Neuron (in vitro differentiated cells): ENCODE data around the gene COX8A.
"Not testable (repeated sequence)": the region's sequence is repeated elsewhere in the genome, so short reads cannot be mapped to it uniquely, and the experiment has no call there.

Source experiments
- H2AFZ ChIP-seq: one replicate; pipeline ENCODE4 v1.6.1; 2013; ENCODE audit warnings: low read depth, mild to moderate bottlenecking, inconsistent platforms, low read length, moderate library complexity
- H3K27me3 ChIP-seq: one replicate; pipeline ENCODE4 v1.6.1; 2013; ENCODE audit warnings: low read length; ENCODE audit not compliant: insufficient read depth
- H3K36me3 ChIP-seq: one replicate; pipeline ENCODE4 v1.6.1; 2013; ENCODE audit warnings: low read length; ENCODE audit not compliant: insufficient read depth
- H3K4me1 ChIP-seq: one replicate; pipeline ENCODE4 v1.6.1; 2013; ENCODE audit warnings: low read length; ENCODE audit not compliant: insufficient read depth
- H3K4me3 ChIP-seq: 2 replicates; pipeline ENCODE4 v1.5.1; 2013; ENCODE audit warnings: mild to moderate bottlenecking, low read length, moderate library complexity
- H3K9me3 ChIP-seq: one replicate; pipeline ENCODE4 v1.6.1; 2013; ENCODE audit warnings: low read length

Gene COX8A

DNA sequence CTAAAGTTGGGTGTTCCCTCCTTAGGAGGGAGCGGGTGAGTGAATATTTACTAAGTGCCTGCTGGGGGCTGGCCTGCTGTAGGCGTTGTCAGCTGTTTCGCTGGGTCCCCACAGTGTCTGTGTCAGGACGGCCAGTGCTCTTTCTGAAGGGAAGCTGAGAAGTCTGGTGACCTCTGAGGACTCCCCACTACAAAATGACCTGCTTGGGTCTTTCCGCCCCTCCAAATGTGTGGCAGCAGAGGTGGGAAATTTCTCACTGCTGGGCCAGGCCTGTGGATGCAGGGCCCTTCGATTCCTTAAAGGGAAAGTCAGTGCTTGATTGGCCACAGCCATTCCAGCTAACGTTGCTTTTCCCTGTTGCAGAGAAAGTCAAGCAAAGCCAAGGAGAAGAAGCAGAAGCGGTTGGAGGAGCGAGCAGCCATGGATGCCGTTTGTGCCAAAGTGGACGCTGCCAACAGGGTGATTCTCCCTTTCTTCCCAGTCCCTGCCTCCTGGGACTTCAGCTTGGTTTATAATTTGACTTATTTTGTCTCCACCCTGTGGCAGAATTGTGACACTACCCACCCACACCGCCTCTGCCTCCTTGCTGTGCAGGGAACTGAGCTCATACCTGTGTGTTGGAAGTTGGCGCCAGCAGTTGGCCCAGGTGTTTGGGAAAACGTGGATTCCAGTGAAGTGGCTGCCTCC, 28.8 kb upstream of the COX8A start:
- Histone ChIP-seq H3K36me3 (peaks cover 15% of the 10 kb centered on the region), H2AFZ (no peak overlapping the region)

DNA sequence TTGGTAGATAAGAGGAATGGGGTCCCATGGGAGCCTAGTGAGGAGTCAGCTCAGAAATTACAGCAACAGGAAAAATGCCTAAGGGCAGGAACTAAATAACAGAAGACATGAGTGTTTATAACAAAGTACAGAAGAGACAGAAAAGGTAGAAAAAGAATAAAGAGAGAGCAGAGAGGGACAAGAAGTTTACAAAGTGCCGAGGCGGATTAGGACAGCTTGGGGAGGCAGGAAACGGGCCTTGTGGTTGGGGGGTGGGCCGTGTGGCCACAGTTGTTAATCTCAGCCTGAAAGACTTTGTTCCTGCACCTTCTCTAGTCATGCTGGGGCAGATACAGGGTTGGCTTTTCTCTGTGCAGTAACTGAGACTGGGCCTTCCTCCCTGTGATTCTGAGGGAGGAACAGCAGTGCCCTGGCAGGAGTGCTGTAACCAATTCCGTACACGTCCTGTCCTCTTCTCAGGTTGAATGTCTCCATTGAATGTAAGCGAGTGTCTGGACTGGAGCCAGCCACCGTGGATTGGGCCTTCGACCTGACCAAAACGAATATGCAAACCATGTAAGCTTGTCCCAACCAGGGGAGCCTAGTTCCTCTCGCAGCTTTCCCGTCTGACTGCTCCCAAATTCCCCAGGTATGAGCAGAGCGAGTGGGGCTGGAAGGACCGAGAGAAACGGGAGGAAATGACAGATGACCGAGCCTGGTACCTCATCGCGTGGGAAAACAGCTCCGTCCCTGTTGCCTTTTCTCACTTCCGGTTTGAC, 22.5 kb upstream of the COX8A start:
- peaks cover 61% of the 10 kb centered on the region for H3K36me3 ChIP-seq
- H3K4me1 ChIP-seq: no peaks in the 10 kb centered on the region
- H2AFZ ChIP-seq: no peak overlapping the region
- H3K4me3 ChIP-seq: no peak overlapping the region
- no peaks in the 10 kb centered on the region for H3K27me3 ChIP-seq
- no peaks in the 10 kb centered on the region for H3K9me3 ChIP-seq

More for the DNA sequence above, 28.8 kb upstream of the COX8A start:
- H3K27me3 ChIP-seq: no peaks in the 10 kb centered on the region
- H3K9me3 ChIP-seq: no peaks in the 10 kb centered on the region
- H3K4me3 ChIP-seq: no peak overlapping the region
- peaks cover 10% of the 10 kb centered on the region for H3K4me1 ChIP-seq

DNA sequence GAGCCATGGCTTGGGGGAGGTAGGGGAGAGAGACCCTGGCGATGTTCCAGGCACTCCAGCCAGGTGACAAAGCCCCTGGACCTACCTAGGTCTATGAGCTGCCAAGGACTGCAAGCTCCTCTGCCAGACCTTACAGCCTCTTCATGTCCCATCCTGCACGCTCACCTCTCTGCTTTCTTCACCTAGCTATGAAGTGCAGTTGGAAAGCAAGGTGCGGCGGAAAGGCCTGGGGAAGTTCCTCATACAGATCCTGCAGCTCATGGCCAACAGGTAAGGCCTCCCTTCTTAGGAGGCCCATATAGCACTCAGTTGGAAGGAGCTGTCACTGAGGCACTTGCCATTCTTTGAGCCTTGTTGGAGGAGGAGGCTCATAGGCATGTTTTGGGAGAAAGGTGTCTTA, 21.9 kb upstream of the COX8A start:
- no peak overlapping the region for H3K4me3 ChIP-seq
- H3K36me3 ChIP-seq: peaks cover 66% of the 10 kb centered on the region
- H2AFZ ChIP-seq: no peak overlapping the region
- H3K9me3 ChIP-seq: no peaks in the 10 kb centered on the region
- H3K4me1 ChIP-seq: no peaks in the 10 kb centered on the region
- H3K27me3 ChIP-seq: no peaks in the 10 kb centered on the region

DNA sequence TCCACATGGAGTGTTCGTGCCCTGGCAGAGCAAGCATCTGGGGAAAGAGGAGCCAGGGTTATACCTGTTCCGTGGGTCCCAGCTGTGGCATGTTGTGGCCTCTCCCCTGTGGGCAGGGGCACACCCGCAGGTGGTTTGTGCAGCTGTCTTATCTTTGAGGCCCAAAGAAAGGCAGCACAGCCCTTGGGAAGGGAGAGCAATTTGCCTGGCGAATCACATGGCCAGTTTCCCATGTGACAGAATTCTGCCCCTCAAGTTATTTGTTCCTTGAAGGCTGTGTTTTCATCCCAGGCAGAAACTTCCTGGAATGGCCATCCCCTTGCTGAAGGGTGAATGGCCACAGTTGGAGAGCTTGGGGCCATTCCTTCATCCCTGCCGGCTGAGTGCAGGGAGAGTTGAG, 16.4 kb upstream of the COX8A start:
- H3K9me3 ChIP-seq: no peaks in the 10 kb centered on the region
- H3K36me3 ChIP-seq: peaks cover 41% of the 10 kb centered on the region
- H3K4me1 ChIP-seq: no peaks in the 10 kb centered on the region
- no peaks in the 10 kb centered on the region for H3K27me3 ChIP-seq
- no peak overlapping the region for H2AFZ ChIP-seq
- H3K4me3 ChIP-seq: no peak overlapping the region

DNA sequence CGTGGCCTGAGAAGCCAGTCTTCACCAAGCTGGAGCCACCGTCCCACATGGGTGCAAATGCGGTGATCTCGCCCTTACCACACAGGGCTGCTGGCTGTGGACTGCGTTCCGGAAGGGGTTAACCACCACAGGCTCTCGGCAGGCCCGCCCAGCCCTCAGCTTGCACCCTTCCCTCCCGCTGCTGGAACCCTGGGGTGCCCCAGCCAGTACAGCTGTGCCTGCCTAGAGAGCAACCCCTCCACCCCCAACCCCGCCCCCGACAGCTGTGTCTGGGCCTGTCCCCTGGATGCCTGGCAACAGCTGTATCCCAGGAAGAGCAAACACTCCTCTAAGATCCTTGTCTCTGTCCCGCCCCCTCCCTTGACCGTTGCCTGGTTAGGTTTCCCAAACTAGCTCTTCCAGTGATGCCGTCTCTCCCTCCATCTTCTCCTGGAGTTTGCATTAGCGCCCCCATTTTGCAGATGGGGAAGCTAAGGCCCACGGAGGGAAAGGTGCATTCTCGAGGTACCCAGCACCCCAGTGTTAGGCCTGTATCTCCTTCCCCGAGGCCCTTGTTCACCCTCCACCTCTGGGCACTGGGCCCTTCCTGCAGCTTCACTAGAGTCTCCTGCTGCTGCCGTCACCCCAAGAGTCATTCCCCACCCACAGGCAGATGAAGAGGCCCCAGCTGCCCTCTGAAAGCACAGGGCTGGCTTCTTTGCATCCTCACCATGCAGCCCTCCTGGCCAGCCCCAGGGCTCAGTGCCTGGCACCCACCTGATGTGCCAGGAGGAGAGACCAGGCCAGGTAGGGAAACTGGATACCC, 12.6 kb upstream of the COX8A start:
- Histone ChIP-seq H3K36me3 (peaks cover 6% of the 10 kb centered on the region), H3K4me1 (peaks cover 8% of the 10 kb centered on the region), H3K4me3 (no peak overlapping the region), H3K9me3 (no peaks in the 10 kb centered on the region), H2AFZ (no peak overlapping the region), H3K27me3 (no peaks in the 10 kb centered on the region)

DNA sequence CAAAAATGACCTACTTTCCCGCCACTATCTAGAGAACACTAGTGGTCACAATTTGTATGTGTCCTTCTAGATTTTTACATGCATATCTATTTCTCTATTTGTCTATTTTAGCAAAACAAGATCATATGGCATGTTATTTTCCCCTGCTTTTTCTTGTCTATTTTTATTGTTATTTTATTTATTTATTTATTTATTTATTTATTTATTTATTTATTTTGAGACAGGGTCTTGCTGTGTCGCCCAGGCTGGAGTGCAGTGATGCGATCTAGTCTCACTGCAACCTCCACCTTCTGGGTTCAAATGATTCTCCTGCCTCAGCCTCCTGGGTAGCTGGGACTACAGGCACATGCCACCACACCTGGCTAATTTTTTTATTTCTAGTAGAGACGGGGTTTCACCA, 10.5 kb upstream of the COX8A start:
- not testable (repeated sequence) for H3K9me3 ChIP-seq, H3K36me3 ChIP-seq, H2AFZ ChIP-seq, H3K27me3 ChIP-seq, H3K4me1 ChIP-seq, H3K4me3 ChIP-seq

DNA sequence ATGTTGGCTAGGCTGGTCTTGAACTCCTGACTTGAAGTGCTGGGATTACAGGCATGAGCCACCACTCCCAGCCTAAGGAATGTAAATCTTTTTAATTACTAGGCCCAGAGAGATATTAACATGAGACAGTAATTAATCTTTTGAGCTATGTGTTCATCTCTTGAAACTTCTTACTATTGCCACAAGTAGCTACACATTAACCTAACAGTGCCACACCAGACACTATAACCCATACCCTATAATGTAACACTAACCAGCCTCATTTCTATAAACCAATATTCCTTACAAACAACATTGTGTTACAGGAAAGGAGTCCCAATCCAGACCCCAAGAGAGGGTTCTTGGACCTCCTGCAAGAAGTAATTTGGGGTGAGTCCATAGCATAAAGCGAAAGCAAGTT, 8.0 kb upstream of the COX8A start:
- Histone ChIP-seq H3K36me3 (no peaks in the 10 kb centered on the region), H3K4me1 (peaks cover 8% of the 10 kb centered on the region), H3K4me3 (no peak overlapping the region), H2AFZ (no peak overlapping the region), H3K27me3 (no peaks in the 10 kb centered on the region), H3K9me3 (no peaks in the 10 kb centered on the region)

DNA sequence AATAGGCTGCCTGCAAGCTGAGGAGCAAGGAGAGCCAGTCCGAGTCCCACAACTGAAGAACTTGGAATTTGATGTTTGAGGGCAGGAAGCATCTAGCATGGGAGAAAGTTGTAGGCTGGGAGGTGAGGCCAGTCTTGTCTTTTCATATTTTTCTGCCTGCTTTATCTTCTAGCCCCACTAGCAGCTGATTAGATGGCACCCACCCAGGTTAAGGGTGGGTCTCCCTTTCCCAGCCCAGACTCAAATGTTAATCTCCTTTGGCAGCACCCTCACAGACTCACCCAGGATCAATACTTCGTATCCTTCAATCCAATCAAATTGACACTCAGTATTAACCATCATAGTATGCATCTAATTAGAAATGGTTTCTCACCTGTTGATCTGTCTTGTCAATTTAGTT, 5.0 kb upstream of the COX8A start:
- no peak overlapping the region for H3K4me3 ChIP-seq
- H3K36me3 ChIP-seq: no peaks in the 10 kb centered on the region
- no peaks in the 10 kb centered on the region for H3K9me3 ChIP-seq
- no peak overlapping the region for H2AFZ ChIP-seq
- H3K27me3 ChIP-seq: no peaks in the 10 kb centered on the region
- H3K4me1 ChIP-seq: peaks cover 8% of the 10 kb centered on the region

DNA sequence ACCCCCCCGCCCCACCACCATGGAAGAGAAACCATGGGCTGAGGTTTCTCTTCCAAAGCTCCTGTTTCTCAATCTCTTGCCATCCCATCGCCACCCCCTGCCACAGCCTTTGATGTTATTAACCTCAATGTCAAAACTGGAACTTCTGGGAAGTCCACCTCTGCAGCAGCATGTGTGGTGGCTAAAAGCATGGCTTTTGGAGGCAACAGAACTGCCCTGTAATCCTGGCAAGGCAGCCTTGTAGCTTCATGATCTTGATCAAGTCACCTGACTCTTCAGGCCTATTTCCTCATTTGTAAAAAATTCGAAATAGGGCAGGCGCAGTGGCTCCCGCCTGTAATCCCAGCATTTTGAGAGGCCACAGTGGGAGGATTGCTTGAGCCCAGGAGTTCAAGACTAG, 3.5 kb upstream of the COX8A start:
- Histone ChIP-seq H3K27me3 (no peaks in the 10 kb centered on the region), H3K4me1 (peaks cover 3% of the 10 kb centered on the region), H3K9me3 (no peaks in the 10 kb centered on the region), H3K36me3 (no peaks in the 10 kb centered on the region), H2AFZ (no peak overlapping the region), H3K4me3 (no peak overlapping the region)

DNA sequence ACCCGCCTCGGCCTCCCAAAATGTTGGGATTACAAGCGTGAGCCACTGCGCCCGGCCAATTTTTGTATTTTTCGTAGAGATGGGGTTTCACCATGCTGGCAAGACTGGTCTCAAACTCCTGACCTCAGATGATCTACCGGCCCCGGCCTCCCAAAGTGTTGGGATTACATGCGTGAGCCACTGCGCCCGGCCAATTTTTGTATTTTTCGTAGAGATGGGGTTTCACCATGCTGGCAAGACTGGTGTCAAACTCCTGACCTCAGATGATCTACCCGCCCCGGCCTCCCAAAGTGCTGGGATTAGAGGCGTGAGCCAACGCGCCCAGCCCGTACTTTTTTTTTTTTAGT, 535 bp upstream of the COX8A start:
- H3K9me3 ChIP-seq, H3K27me3 ChIP-seq, H3K36me3 ChIP-seq, H3K4me3 ChIP-seq, H2AFZ ChIP-seq: not testable (repeated sequence)
- peaks cover 19% of the 10 kb centered on the region for H3K4me1 ChIP-seq

DNA sequence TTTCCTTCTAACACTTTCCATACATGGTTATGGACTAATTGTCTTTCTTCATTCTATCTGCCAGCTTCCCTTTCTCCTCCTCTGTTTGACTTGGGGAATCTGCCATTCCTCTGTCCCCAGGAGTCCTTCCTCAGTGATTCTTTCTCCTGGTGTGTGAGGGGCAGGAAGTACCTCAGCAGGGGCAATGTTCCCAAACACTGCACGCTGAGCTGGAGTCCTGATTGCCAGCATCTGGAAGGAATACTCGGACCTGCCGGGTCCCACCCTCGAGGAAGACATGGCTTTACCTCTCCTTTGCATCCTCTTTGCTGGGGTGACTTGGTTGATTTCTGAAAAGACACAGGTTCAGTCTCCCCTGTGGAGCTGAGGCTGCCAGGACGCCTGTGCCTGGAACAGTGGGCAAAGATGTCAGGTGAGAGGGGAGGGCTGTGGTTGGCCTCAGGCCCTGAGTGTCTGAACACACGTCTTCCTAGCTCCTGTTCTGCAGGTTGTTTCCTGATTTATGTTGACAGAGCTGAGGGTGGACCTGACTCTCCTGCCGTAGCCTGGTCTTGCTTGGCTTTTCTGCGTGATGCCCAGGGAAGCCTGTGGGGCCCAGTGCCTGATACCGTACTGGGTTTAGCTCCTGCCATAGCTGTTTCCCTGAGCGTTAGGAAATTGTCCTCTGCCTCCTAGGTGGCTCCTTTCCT, 4.3 kb downstream of the COX8A start:
- Histone ChIP-seq H3K36me3 (peaks cover 1% of the 10 kb centered on the region), H3K4me1 (peaks cover 19% of the 10 kb centered on the region), H3K27me3 (no peaks in the 10 kb centered on the region), H3K9me3 (no peaks in the 10 kb centered on the region), H2AFZ (no peak overlapping the region), H3K4me3 (no peak overlapping the region)

DNA sequence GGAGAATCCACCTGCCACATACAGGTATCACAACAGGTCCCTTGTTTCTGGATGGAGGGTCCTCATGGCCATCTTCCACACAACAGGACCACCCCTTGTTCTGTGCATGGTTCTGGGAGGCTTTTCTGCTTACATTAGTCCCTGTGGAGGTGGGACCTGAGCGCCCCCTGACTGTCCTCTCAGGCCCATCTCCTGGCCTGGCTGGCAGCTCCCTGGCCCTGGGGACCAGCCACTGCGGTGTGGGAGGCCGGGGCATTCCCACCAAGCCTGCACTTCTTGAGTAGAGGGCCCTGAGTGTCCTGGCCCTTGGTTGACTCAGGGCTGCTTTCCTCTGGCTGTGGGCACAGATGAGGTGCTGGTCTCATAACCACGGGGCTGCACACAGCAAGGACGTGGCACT, 5.0 kb downstream of the COX8A start:
- Histone ChIP-seq H3K27me3 (no peaks in the 10 kb centered on the region), H3K36me3 (peaks cover 1% of the 10 kb centered on the region), H2AFZ (no peak overlapping the region), H3K9me3 (no peaks in the 10 kb centered on the region), H3K4me3 (no peak overlapping the region), H3K4me1 (peaks cover 19% of the 10 kb centered on the region)

DNA sequence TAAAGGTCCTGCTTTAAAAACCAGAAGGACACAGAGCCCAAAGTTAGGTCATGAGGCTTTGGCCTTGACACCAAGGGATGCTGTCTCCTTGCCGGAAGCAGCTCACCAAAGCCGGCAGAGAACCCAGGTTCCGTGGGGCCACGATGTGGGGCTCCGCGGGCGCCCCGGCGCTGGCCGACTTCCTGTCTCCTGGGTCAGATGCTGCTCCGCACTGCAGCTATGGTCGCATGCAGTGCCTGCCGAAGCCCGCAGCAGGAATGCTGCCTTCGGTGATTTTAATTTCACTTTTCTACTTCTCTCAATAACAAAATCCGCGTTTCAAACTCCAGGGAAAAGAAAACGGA, 11.4 kb downstream of the COX8A start:
- no peak overlapping the region for H2AFZ ChIP-seq
- no peaks in the 10 kb centered on the region for H3K27me3 ChIP-seq
- H3K4me3 ChIP-seq: peak overlapping the region; percentile 88

More for the DNA sequence above, 11.4 kb downstream of the COX8A start:
- Histone ChIP-seq H3K9me3 (no peaks in the 10 kb centered on the region), H3K36me3 (peaks cover 25% of the 10 kb centered on the region), H3K4me1 (peaks cover 21% of the 10 kb centered on the region)
